ENCODE measurements around the gene CTDP1.
"Not testable (repeated sequence)": the region's sequence is repeated elsewhere in the genome, so short reads cannot be mapped to it uniquely, and the experiment has no call there.

The CTDP1 gene

GRCh38 chr18:79684283-79684631 is 4.7 kb downstream of the CTDP1 start:
- no peaks in the 10 kb centered on the region for H3K9me3 Mint-ChIP-seq
- peak overlapping the region; percentile 89 for H3K27ac Mint-ChIP-seq
- no peak for ATAC-seq
- DNase-seq (ENCODE audit: low spot score in 2 of 2): no peak
- H3K4me1 Mint-ChIP-seq: peaks cover 63% of the 10 kb centered on the region
- peak overlapping the region; percentile 87 for H3K4me3 Mint-ChIP-seq
- peaks cover 62% of the 10 kb centered on the region for H3K36me3 Mint-ChIP-seq

GRCh38 chr18:79684787-79685186 is 5.2 kb downstream of the CTDP1 start:
- DNase-seq (ENCODE audit: low spot score in 2 of 2): no peak
- no peak for ATAC-seq
- Mint-ChIP-seq H3K36me3 (peaks cover 58% of the 10 kb centered on the region), H3K27ac (no peak overlapping the region), H3K4me1 (peaks cover 64% of the 10 kb centered on the region), H3K4me3 (peak overlapping the region; percentile 87), H3K9me3 (no peaks in the 10 kb centered on the region)

- H3K27ac Mint-ChIP-seq: no peak overlapping the region
- peak overlapping the region; percentile 87 for H3K4me3 Mint-ChIP-seq
- ATAC-seq: no peak
- no peaks in the 10 kb centered on the region for H3K9me3 Mint-ChIP-seq
- DNase-seq (ENCODE audit: low spot score in 2 of 2): no peak
- H3K36me3 Mint-ChIP-seq: peaks cover 57% of the 10 kb centered on the region
- peaks cover 69% of the 10 kb centered on the region for H3K4me1 Mint-ChIP-seq
These were observed 5.7 kb downstream of the CTDP1 start for GRCh38 chr18:79685281-79685680.

DNA sequence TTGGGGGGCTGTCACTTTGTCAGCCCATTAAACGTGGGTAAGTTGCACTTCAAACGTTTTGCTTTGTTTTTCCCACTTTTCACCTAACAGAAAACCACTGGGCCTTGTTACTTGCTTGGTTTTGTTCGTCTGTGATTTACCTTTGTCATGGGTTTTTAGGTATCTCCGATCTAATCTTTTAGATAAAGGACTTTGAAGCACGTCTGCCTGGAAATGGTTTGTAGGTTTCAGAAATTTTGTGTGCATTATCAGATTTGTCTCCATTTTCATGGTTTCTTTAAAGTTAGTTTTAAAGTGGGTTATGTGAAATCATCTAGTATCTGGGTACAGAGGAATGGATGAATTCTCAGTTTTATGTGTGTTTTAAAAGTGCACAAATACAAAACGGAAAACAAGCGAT is 6.4 kb downstream of the CTDP1 start:
- H3K36me3 Mint-ChIP-seq: peaks cover 50% of the 10 kb centered on the region
- H3K4me1 Mint-ChIP-seq: peaks cover 66% of the 10 kb centered on the region
- H3K4me3 Mint-ChIP-seq: no peak overlapping the region
- H3K27ac Mint-ChIP-seq: no peak overlapping the region
- DNase-seq (ENCODE audit: low spot score in 2 of 2) (no peak), ATAC-seq (no peak)
- no peaks in the 10 kb centered on the region for H3K9me3 Mint-ChIP-seq

DNA sequence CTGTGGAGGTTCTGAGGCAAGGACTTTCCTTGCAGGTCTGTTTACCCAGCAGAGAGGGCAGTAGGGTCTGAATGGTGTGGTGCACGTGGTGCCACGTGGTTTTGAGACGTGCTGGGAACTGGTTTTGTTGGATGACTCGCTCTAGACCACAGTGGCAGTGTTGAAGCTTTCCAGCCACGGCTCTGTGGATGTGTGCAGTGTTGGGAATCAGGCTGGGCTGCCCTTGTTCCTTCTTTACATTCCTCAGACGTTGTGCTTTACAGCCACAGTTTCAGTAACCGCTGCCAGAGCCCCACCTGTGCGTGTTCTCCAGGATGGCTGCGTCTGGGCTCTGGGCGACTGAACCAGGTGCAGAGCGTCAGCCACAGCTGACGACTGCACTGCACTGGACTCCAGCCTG is 8.2 kb downstream of the CTDP1 start:
- DNase-seq (ENCODE audit: low spot score in 2 of 2) (no peak), ATAC-seq (peak; percentile 47)
- Mint-ChIP-seq H3K27ac (no peak overlapping the region), H3K36me3 (peaks cover 35% of the 10 kb centered on the region), H3K9me3 (no peaks in the 10 kb centered on the region), H3K4me3 (no peak overlapping the region), H3K4me1 (peaks cover 59% of the 10 kb centered on the region)

DNA sequence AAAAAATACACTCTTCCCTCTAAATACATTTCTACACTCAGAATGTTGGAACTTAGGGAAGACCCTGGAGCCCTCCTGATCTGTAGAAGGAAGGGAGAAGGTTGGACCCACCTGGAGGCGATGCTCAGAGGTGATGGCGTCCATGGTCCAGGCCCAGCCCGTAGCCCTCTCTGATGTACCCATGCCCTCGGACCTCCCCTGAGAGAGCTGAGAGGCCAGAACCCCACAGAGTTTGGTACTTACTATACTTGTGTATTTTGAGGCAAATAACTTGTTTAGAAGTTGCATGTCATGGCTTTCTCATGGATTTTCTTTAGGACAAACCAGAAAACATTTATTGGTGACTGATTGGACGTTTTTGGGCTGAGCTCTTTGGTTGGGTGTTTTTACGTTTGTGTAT is 10.5 kb downstream of the CTDP1 start:
- H3K27ac Mint-ChIP-seq: peak overlapping the region; percentile 48
- DNase-seq (ENCODE audit: low spot score in 2 of 2) (no peak), ATAC-seq (no peak)
- peaks cover 40% of the 10 kb centered on the region for H3K4me1 Mint-ChIP-seq
- no peak overlapping the region for H3K4me3 Mint-ChIP-seq
- H3K36me3 Mint-ChIP-seq: peaks cover 34% of the 10 kb centered on the region
- H3K9me3 Mint-ChIP-seq: no peaks in the 10 kb centered on the region

DNA sequence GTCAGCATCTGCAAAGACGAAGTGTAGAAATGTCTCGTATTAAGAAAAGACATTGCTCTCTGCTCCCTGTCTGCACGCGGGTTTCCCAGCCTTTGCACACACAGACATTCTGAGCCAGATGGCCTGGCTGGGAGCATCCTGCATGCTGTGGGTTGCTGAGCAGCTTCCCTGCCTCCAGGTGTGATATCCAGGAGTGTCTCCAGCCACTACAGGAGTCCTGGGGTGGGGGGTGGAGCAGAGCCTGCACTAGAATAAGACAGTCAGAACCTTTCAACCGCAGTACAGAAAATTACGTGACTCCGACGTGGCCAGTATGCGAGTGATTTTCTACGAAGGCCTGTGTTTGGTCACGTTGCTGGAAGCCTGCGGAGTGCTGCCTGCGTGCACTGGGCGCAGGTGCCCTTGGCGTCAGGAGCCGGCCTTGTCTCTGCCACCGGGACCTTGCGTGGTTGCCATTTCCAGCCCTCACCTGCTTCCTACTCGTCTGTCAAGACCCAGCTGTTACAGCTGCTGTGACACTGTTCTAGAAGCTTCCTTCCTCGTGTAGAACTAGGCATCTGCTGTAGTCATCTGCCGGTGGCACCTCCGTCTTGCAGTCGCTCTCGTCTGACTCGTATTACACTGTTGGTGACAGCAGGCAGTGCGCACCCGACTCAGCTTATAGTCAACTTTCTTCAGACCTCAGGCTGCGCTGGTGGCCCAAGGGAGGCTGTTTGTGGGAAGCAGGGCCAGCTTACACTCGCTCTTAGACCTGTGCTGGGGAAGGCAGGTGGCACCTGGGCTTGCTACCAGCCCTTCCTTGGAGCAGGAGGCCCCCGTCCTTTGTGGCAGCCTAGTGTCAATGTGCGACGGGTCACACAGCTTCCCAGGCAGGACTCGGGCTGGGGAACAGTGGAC is 11.2 kb downstream of the CTDP1 start:
- Mint-ChIP-seq H3K36me3 (peaks cover 35% of the 10 kb centered on the region), H3K9me3 (no peaks in the 10 kb centered on the region), H3K4me1 (peaks cover 35% of the 10 kb centered on the region), H3K27ac (peak overlapping the region; percentile 48), H3K4me3 (no peak overlapping the region)
- ATAC-seq: peak; percentile 42
- DNase-seq (ENCODE audit: low spot score in 2 of 2): no peak

DNA sequence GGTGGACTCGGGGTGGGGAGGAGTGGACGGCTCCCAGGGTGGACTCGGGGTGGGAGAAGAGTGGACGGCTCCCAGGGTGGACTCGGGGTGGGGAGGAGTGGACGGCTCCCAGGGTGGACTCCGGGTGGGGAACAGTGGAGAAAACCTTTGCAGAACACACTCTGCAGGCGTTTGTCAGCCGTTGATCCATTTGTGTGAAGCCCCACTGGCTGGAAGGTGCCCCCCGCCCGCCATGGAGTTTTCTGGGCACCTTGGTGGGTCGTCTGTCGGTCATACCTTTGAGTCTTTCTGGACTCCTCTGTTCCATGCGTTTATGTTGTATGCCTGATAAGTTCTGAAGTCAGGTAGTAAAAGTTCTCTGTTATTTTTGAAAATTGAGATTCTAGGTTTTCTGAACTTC is 12.5 kb downstream of the CTDP1 start:
- no peaks in the 10 kb centered on the region for H3K9me3 Mint-ChIP-seq
- no peak for ATAC-seq
- H3K36me3 Mint-ChIP-seq: peaks cover 41% of the 10 kb centered on the region
- H3K27ac Mint-ChIP-seq: peak overlapping the region; percentile 87
- DNase-seq (ENCODE audit: low spot score in 2 of 2): no peak
- peaks cover 29% of the 10 kb centered on the region for H3K4me1 Mint-ChIP-seq
- H3K4me3 Mint-ChIP-seq: no peak overlapping the region

GRCh38 chr18:79692886-79693285 is 13.3 kb downstream of the CTDP1 start:
- no peak for ATAC-seq
- Mint-ChIP-seq H3K4me1 (peaks cover 25% of the 10 kb centered on the region), H3K36me3 (peaks cover 49% of the 10 kb centered on the region), H3K9me3 (no peaks in the 10 kb centered on the region), H3K4me3 (no peak overlapping the region), H3K27ac (peak overlapping the region; percentile 87)
- no peak for DNase-seq (ENCODE audit: low spot score in 2 of 2)

DNA sequence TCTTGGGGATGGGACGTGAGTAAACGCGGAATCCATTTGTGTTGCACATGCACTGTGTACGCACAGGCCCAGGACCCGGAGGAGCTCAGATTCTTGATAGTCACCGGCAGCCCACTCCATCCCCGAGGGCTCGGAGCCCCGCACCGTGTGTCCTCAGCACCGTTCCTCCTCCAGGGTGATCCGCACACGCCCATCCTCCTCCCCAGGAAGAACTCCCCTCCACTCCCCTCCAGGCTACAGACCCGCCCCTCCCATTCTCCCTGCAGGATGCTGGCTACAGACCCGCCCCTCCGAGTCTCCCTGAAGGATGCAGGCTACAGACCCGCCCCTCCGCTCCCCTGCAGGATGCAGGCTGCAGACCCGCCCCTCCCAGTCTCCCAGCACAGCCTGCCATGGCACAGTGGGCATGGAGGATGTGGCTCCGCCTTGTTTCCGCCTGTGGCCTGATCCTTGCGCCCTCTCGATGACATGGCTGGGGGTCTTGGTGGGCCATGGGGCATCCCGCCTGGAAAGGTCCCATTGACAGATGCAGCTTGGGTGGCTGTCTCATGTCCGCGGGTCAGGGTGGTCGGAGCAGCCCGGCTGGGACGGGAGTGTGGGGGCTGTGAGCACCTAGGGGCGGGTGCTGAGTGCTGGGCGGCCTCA is 14.1 kb downstream of the CTDP1 start:
- no peak overlapping the region for H3K4me3 Mint-ChIP-seq
- H3K36me3 Mint-ChIP-seq: peaks cover 57% of the 10 kb centered on the region
- H3K9me3 Mint-ChIP-seq: no peaks in the 10 kb centered on the region
- peak overlapping the region; percentile 20 for H3K27ac Mint-ChIP-seq
- ATAC-seq (no peak), DNase-seq (ENCODE audit: low spot score in 2 of 2) (no peak)
- peaks cover 28% of the 10 kb centered on the region for H3K4me1 Mint-ChIP-seq

DNA sequence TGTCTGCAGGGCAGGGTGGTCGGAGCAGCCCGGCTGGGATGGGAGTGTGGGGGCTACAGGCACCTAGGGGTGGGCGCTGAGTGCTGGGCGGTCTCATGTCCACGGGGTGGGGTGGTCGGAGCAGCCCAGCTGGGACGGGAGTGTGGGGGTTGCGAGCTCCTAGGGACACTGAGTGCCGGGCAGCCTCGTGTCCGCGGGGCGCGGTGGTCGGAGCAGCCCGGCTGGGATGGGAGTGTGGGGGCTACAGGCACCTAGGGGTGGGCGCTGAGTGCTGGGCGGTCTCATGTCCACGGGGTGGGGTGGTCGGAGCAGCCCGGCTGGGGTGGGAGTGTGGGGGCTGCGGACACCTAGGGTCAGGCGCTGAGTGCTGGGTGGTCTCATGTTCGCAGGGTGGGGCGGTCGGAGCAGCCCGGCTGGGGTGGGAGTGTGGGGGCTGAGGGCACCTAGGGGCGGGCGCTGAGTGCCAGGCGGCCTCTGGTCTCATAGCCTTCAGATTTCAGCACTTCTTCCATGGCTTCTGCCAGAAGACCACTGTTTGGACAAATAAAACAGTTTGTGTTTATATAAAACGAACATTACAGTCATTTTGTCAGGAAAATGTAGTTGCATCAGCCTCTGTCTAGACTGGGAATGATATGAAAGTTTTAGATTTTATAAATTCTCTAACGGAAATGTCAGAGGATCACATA is 14.7 kb downstream of the CTDP1 start:
- peak overlapping the region; percentile 20 for H3K27ac Mint-ChIP-seq
- H3K4me1 Mint-ChIP-seq: peaks cover 28% of the 10 kb centered on the region
- ATAC-seq; H3K9me3 Mint-ChIP-seq; DNase-seq (ENCODE audit: low spot score in 2 of 2); H3K4me3 Mint-ChIP-seq: not testable (repeated sequence)
- peaks cover 64% of the 10 kb centered on the region for H3K36me3 Mint-ChIP-seq

DNA sequence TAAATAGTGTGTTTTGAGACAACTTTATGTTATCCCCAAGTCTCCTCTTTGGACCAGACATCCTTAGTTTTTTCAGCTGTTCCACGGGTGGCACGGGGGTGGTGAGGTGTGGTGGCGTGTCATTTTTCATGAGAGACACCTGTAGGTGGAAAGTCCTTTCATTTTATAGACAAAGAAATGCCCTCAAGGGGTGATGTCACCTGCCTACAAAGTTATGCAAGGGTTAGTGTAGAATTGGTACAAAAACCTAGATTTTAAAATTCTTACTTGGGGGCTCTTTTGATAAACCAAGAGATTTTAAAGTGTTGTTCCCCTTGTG is 15.3 kb downstream of the CTDP1 start:
- H3K4me1 Mint-ChIP-seq: peaks cover 27% of the 10 kb centered on the region
- no peak for DNase-seq (ENCODE audit: low spot score in 2 of 2)
- H3K4me3 Mint-ChIP-seq: no peak overlapping the region
- H3K36me3 Mint-ChIP-seq: peaks cover 69% of the 10 kb centered on the region
- H3K9me3 Mint-ChIP-seq: no peaks in the 10 kb centered on the region
- H3K27ac Mint-ChIP-seq: no peak overlapping the region
- ATAC-seq: no peak

GRCh38 chr18:79695269-79695668 is 15.7 kb downstream of the CTDP1 start:
- H3K9me3 Mint-ChIP-seq: no peaks in the 10 kb centered on the region
- H3K4me1 Mint-ChIP-seq: peaks cover 23% of the 10 kb centered on the region
- peaks cover 73% of the 10 kb centered on the region for H3K36me3 Mint-ChIP-seq
- no peak overlapping the region for H3K4me3 Mint-ChIP-seq
- DNase-seq (ENCODE audit: low spot score in 2 of 2): no peak
- ATAC-seq: no peak
- no peak overlapping the region for H3K27ac Mint-ChIP-seq

DNA sequence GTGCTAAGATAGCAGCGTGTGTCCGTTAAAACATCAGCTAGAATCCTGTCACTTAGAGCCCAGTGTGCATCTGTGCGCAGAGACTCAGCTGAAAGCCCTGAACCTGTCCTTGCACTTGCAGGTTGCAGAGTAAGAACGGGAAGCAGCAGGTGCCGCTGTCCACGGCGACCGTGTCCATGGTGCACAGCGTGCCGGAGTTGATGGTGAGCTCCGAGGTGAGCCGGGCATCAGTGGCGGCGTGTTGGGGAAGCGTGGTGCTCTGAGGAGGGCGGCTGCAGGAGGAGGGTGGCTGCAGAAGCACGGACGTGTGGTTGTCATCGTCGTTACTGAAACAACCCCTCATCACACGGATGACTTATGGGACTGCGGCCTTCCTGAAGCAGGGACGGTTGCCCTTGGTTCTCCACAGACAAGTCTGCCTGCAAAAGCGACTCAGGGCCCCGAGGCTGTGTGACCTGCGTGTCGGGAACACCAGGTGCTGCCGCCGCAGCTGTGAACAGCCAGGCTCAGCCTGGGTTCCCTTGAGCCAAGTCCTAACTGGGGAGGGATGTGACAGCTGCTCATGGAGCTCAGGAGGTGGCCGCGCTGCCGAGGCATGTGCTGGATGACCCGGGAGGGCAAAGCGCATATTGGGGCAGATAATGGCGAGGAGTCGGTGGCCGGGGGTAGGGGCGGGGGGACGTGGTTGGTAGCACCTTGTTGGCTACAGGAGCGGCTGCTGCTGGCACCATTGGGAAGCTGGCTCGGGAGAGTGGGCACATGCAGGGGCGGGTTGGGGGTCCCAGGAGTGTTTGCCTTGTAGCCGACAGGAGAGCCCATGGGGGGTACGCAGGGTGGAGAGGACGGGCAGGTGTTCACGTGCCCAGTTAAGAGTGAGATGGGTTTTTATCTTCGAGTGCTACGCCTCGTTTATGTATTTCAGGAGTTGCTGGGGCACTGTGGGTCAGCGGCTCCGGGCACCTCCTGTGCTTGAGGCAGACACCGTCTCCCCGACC is 16.6 kb downstream of the CTDP1 start:
- Mint-ChIP-seq H3K4me3 (no peak overlapping the region), H3K36me3 (peaks cover 82% of the 10 kb centered on the region), H3K9me3 (no peaks in the 10 kb centered on the region), H3K4me1 (peaks cover 17% of the 10 kb centered on the region), H3K27ac (no peak overlapping the region)
- DNase-seq (ENCODE audit: low spot score in 2 of 2) (no peak), ATAC-seq (no peak)

DNA sequence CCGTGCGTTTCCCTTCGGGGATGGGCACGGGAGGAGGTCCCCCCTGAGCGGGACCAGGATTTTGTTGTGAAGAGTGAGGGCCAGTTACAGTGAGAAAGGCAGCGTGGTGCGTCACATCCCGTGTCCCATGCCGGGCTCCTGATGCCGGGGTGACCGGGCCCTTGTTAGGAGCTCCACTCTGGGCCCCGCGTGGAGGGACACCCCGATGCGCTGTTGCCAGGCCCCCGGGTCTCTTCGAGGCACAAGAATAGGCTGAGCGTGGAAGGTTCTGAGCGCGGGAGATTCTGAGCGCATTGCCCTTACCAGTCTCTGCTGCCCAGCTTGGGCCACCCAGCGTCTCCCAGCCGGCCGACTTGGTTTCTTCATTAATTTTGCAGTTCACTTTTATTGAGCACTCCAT is 17.6 kb downstream of the CTDP1 start:
- ATAC-seq: no peak
- no peaks in the 10 kb centered on the region for H3K9me3 Mint-ChIP-seq
- H3K4me3 Mint-ChIP-seq: no peak overlapping the region
- peaks cover 19% of the 10 kb centered on the region for H3K4me1 Mint-ChIP-seq
- H3K36me3 Mint-ChIP-seq: peaks cover 91% of the 10 kb centered on the region
- DNase-seq (ENCODE audit: low spot score in 2 of 2): no peak
- H3K27ac Mint-ChIP-seq: no peak overlapping the region

Measured in stimulated activated effector memory CD8-positive, alpha-beta T cell treated with anti-CD3 and anti-CD28 coated beads, Interleukin-12 subunit alpha, Interleukin-12 subunit beta, amount 100 ng/mL, for 72 hours (primary cell).